NCI-H446 (cell line): ENCODE results near the gene HS2ST1.
"Not testable (repeated sequence)": the region's sequence is repeated elsewhere in the genome, so short reads cannot be mapped to it uniquely, and the experiment has no call there.

ENCODE experiments used
- DNase-seq, 2 experiments: peaks; one replicate each; lab custom pipeline; 2025; lab: John Stamatoyannopoulos, UW

Gene HS2ST1

DNA sequence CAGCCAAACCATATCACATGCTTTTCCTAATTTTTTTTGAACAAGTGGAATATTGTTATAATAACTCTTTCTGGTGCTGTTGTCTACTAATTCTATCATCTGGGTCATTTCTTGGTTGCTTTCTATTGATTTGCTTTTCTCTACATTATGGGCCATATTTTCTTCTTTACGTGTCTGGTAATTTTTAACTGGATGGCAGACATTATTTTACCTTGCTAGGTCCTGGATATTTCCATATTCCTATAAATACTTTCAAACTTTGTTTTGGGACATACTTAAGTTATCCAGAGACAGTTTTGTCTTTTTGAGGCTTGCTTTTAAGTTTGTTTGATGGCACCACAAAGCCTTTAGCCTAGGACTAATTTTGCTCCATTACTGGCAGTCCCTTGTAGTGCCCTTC, 11.3 kb downstream of the HS2ST1 start:
- DNase-seq = no peak

DNA sequence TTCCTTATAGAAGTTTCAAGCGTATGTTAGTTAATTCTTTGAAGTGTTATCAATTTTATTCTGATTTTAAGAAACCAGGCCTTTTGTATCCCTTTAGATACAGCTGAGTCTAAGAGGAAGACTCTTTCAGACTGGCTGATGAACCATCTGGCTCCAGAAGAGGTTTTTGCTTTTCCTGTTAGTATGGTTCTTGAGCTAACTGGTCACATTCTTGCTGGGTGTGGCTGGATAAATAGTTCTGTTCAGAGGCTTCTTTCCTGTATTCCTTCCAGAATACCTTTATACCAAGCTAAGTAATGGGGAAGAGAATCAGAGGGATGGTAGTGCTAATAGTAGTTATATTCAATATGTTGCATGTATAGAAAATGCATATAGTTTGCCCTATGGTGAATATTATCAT, 12.4 kb downstream of the HS2ST1 start:
- DNase-seq = no peak

DNA sequence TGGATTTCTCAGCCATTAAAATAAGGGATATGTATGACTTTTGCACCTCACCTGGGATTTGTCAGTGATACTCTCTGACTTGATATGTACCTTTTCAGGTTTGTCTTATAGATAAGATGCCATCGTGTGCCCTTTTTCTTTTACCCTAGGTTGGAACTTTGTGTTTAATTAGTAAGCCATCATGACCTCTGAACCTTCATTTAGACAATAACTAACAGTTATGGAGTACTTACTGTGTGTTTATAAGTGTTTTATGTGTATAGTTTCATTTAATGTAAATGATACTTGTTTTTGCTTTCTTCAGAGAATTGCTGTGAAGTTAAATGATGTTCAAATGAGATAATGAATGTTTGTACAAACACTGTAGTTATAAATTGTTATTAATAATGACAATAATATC, 14.4 kb downstream of the HS2ST1 start:
- no peak for DNase-seq

DNA sequence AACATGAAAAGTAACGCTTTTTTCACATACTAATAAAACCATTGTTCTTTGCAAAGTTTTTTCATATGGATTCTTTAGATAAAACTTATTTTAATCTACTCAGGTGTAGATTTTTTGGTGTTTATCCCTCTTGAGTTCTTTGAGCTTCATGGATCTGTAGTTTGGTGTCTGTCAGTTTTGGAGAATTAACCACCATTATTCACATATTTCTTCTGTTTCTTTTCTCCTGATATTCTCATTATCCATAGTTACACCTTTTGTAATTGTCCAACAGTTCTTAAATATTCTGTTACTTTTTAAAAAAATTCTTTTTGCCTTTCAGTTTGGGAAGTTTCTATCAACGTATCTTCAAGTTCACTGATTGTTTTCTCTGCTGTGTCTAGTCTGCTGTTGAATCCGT, 18.6 kb downstream of the HS2ST1 start:
- no peak for DNase-seq

DNA sequence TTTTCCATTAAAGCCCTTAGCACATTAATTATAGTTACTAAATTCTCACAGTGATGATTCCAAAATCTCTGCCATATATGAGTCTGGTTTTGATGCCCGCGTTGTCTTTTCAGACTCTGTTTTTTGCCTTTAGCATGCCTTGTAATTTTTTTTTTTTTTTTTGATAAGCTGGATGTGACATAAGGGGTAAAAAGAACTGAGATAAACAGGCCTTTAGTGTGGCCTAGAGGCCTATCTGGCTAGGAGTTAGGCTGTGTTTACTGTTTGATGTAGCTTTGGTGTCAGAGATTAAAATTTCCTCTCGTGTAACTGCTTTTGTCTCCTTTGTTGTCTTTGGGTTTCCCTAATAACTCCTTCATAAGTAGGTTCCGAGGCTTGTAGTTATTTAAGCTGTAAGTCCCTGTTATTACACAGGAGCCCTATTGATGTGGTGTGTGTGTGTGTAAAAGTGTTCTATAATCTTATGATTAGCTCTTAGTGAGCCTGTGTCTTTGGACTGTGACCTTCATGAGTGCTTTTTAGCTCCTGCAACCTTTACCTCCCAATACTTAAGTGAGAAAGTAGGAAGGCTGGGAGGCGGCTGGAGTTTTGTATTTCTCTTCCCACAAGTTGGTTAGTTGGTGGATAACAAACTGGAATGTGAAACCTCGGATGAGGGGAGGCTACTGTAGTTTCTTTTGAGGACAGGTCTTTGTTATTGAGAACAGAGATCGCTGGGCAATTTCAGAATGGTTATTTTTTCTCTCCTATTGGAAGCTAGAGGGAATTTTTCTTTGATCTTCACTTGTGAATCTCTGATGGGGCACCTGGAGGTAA, 19.3 kb downstream of the HS2ST1 start:
- DNase-seq = no peak

DNA sequence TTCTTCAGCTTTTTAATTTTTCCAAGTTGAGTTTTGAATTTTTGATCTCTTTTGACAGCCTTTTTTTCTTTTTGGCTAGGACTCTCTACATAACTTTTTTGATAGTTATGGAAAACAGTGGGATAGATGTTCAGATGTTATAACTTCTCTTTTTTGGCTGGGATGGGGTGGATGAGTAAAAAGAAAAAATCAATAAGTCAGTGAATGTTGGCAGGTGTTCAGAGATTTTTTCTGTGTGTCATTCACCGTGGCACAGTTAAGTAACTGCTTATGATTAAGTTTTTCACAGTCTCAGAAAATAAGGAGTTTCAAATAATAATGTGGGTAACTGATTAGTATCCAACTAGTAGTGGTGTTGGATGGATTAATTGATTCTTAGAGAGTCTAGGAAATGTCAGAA, 24.0 kb downstream of the HS2ST1 start:
- peak; percentile 56 to 75 for DNase-seq

DNA sequence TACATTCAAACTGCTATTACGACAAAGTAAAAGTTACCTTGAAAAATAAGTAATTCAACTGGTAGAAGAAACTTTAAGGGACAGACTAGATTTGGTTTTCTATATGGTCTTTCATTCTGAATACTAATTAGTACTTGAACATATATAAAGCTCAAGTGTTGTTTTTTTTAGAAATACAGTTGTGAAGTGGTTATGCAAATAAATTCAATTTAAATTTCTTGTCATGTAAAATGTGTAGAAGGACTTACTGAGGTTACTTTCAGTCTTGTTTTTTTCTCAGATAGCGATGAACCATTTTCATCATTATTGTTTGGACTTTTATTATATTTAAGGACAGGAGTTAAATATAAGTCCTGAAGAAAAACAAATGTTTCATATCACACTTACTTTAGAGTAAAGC, 24.4 kb downstream of the HS2ST1 start:
- DNase-seq = no peak

DNA sequence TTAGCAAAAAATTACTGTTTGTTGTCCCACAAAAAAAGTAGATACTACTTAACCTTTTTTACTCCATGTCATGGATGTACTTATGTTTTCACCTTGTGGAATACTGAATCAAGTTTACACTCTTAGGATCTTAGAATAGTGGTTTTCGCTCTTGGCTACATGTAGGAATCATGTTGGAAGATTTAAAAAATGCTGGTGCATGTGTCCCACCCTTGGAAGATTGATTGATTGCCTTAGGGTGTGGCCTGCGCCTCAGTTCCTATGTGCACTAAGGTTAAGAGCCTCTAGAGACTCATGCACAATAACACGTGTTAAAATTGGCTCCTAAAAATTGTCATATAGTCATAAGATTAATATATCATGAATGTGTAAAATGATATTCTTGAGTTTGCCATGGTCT, 25.0 kb downstream of the HS2ST1 start:
- no peak for DNase-seq

DNA sequence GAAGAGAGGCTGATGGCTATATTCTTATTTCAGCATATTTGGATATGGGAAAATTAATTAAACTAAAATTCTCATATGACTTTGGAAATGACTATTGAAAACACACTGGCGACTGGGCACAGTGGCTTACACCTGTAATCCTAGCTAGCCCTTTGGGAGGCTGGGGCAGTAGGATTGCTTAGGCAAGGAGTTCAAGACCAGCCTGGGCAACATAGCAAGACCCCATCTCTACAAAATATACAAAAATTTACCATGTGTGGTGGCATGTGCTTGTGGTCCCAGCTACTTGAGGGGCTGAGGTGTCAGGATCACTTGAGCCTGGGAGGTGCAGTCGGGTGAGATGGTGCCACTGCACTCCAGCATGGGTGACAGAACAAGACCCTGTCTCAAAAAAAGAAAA, 26.2 kb downstream of the HS2ST1 start:
- no peak for DNase-seq

DNA sequence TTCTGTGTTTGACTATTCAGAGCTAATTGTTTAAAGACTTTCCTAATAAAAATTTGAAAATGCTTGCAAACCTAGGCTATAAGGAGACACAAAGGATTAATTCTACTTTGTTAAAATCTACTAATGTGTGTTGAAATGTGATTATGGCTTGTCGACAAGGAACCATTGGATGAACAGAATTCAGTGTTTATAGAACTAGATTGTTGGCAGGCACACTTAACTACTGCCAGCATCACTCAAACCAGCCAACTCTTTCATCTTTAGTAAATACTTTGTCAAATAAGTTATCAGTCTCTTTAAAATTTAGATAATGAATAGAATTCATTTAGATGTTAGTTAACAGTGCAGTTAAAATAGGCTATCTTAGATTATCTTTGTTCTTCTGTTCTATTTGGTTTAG, 27.6 kb downstream of the HS2ST1 start:
- DNase-seq = peak in 1 of 2 experiments; percentile 18

DNA sequence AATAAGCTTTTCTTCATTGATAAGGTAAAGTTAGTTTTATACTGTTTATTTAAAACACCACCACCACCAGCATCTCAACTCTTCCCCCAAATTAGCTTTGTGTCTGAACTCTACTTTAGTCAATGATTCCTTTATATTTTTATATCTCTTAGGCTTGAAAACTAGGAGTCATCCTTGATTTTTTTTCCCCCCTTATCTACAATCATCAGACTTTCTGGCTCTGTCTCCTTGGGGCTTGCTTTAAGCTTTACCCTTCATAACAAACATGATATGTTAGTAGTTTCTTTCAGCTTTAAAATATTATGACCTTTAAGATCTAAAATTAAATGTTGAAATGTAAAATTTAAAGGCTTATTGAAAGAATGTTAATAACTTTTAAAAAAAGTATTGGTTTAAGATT, 28.3 kb downstream of the HS2ST1 start:
- no peak for DNase-seq

DNA sequence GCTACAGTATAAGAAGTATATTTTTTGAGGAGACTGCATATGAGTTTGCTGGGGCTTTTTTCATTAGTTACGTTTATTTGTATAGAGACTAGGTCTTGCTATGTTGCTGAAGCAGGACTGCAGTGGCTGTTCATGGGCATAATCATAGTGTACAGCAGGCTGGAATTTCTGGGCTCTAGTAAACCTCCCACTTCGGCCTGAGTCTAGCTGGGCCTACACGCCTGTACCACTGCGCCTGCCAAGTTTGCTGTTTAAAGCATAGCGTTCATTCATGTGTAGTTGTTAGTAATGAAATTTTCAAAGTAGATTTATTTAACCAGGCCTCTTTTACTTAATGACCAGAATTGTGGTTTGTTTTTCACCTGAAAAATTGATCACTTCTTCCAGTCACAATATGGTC, 33.8 kb downstream of the HS2ST1 start:
- peak; percentile 39 to 82 for DNase-seq

DNA sequence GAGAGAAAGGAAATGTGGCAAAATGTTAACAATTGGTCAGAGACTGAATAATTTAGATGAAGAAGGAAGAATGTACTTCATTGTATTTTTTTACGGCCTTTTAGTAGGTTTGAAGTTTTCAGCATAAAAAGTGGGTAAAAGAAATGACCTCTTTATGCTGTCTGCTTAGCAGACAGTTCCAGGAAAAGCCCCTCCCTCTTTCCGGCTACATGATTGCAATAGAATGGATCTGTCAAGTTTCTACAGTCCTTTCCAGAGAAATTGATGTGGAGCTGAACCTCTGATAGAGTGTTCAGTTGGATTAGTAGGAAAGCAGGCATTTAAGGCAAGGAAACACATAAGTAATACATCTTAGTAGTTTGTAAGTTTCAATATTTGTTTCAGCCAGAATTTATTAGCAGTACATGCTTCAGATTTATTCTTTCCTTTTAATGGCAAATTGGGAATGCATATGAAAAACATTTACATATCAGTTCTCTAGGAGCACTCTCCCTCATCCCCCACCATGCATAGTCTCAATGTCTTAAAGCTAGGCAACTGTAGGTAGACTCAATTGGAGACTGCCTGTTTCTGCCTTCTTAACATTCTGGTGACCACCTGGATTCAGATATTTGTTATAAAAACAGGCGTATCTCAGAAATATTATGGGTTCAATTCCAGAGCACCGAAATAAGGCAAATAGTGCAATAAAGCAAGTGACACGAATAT, 36.4 kb downstream of the HS2ST1 start:
- DNase-seq = no peak

DNA sequence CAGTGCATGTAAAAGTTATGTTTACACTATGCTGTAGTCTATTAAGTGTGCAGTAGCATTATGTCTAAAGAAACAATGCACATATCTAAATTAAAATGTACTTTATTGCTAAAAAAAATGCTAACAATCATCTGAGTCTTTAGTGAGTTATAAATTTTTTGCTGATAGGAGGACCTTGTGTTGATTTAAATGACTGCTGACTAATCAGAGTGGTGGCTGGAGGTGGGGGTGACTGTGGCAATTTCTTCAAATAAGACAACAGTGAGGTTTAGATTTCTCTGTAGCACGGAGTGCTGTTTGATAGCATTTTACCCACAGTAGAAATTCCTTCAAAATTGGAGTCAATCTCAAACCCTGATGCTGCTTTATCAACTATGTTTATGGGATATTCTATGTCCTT, 37.0 kb downstream of the HS2ST1 start:
- DNase-seq = no peak

DNA sequence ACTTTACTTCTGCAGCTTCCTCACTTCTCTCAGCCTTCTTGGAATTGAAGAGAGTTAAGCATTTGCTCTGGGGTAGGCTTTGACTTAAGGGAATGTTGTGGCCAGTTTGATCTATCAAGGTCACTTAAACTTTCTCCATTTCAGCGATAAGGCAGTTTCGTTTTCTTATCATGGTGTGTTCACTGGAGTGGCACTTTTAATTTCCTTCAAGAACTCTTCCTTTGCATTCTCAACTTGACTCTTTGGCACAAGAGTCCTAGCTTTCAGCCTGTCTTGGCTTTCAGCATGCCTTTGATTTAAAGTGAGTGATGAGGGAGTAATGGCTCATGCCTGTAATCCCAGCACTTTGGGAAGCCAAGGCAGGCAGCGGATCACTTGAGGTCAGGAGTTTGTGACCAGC, 38.7 kb downstream of the HS2ST1 start:
- DNase-seq = no peak

DNA sequence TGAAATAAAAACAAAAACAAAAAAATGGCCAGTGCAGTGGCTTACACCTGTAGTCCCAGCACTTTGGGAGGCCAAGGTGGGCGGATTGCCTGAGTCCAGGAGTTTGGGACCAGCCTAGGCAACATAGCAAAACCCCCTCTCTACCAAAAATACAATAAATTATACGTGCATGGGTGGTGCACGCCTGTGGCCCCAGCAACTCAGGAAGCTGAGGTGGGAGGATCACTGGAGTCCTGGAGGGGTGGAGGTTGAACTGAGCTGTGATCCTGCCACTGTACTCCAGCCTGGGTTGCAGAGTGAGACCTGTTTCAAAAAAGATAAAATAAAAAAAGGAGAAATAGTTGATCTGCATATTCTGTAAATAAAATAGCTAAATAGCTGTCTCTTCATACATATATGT, 41.2 kb downstream of the HS2ST1 start:
- DNase-seq = no peak

DNA sequence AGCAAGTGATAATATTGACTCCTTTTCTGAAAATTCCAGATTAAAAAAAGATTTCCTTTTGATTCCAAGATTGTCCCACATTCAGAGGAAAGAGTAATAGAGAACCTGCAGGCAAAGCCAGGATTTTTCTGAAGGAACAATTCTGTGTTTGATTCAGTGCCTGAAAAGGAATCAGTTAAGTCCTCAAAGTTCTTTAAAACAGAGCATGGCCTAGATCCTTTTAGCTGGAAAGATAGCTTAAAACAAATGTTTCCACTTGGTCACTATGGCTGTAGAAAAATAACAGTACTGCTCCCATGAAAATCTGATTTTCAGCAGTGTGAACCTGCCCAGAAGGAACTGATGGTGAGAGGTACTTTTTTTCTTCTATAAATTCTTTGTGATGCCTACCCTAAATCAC, 41.8 kb downstream of the HS2ST1 start:
- no peak for DNase-seq

DNA sequence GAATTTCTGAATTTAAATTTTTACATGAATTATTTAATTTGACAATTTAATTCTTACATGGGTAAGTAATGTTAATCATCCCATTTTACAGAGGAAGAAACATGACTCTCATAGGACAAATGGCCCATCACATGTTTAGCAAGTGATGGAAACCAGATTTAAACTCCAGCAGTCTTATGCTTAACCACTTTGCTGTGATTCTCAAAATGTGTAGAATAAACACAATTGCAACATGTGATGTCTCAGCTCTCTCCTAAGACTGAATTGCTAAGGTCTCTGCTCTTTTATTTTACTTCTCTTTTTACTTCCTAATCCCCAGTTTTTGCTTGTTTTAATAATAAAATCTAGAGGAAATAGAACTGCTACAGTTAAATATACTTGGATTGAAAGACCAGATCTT, 42.8 kb downstream of the HS2ST1 start:
- DNase-seq = no peak

DNA sequence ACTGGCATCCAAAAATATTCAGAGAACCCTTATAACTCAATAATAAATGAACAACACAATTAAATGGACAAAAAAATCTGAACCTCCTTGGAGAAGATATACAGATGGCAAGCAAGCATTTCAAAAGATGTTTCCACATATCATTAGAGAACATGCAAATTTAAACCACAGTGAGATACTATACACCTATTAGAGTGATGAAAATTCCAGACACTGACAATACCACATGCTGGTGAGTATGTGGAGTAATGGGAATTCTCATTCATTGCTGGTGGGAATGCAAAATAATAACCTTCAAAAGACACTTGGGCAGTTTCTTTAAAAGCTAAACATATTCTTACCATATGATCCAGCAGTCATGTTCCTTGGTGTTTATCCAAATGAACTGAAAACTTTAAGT, 46.1 kb downstream of the HS2ST1 start:
- no peak for DNase-seq

DNA sequence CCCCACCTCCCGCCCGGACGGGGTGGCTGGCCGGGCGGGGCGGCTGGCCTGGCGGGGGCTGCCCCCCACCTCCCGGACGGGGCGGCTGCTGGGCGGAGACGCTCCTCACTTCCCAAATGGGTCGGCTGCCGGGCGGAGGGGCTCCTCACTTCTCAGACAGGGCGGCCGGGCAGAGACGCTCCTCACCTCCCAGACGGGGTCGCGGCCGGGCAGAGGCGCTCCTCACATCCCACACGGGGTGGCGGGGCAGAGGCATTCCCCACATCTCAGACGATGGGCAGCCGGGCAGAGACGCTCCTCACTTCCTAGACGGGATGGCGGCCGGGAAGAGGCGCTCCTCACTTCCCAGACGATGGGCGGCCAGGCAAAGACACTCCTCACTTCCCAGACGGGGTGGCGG, 49.4 kb downstream of the HS2ST1 start:
- not testable (repeated sequence) for DNase-seq

DNA sequence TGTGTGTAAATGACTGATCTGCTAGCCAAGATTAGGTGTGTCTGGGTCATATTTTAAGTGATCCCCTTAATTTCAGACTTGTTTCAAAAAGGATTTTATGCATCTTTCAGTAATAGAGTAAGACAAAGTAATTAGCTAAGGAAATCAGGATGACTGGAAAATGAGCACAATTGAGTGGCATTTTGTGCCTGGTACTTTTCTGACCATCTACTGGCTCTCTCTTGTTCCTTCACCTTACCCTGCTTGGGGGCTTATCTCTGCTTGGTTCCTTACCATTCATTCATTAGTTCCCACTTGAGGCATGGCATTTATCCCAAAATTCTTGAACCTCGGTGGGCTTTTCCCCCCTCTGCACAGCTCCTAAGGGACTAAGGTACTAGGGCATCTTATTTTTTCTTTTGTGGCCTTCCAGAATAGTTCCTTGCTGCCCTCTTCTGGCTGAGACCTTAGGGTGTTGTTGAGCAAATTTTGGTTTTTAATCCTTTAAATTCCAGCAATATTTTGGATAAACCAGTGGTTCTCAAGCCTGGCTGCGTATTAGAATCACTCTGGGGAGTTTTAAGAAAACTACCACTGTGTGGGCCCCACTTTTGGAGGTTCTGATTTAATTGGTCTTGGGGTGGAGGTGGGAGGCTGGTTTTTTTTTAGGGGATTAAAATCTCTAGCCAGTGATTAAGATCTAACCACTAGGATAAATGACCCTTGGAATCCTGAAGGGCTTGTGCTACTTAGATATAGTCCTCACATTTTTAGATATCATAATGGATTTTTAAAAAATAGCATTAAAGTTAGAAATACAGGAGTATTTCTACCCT, 50.8 kb downstream of the HS2ST1 start:
- peak; percentile 42 to 48 for DNase-seq

DNA sequence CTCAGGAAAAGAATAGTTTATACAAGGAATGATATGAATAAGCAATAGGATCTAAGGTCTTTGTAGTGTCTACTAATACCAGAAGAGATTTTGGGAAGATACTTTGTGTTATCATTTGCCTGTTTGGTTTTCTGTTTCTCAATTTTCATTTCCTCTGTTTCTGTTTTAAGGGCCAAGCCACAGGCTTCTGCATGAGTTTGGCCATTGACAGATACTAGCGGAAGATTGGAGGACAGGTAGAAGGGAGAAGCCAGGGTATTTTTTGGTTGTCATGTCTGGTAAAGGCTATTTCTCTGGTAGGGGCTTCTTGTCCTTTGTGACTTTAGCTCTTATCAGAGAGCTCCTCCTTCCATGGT, 51.4 kb downstream of the HS2ST1 start:
- no peak for DNase-seq

DNA sequence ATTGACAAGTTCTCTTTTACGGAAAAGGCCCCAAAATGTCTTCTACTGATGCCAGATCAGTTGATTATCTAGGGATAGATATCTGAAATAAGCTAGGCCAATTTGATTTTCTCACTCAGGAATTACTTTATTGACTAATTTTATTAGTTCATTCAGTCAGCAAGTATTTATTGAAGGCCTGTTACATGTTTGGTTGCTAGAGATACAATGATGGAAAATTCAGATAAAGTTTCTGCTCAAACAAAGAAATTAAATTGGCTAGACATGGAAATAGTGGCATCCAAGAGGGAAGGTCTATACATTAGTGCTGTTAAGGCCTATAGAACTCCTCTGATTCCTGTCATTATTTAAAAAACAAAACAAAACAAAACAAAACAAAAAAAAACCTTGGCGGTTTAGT, 56.5 kb downstream of the HS2ST1 start:
- DNase-seq = no peak
